Measurements from ENCODE around the gene GUCA2A.

GUCA2A gene

DNA sequence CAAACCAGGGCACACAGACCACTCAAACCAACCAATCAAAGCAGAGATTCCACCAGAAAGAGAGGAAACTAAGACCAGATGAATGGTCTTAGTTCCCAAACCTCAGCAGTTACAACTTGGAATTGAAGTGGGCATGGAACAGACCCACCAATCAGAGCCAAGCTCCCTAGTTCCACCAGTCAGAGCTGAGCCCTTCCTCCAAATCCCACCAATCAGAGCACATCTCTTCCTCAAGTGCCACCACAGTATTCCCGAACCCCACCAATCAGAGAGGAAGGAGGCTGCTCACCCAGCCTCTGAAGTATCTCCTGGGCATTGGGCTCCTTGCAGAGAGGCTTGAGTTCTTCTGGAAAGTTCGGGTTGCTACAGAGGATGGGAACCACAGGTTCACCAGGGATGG, 1.4 kb downstream of the GUCA2A start:
- CTCF ChIA-PET = interaction anchor here (1.8 kb wide), 1 partner anchor 10 kb away, joined by 4 read pairs; no protein-coding TSS in a partner anchor
- DNase-seq (ENCODE audit: extremely low spot score) = no peak
- POLR2A ChIA-PET = no interaction called here
- no peak for TF ChIP-seq LEF1 (IDR thresholded peaks at IDR 0.05; ENCODE audit: borderline replicate concordance)
- TF ChIP-seq HDGF (IDR thresholded peaks at IDR 0.05; ENCODE audit: borderline replicate concordance) = no peak
- no peak for TF ChIP-seq ZNF384 (IDR thresholded peaks at IDR 0.05)
- TF ChIP-seq SP1 (IDR thresholded peaks at IDR 0.05) = no peak
- TF ChIP-seq L3MBTL2 (conservative IDR thresholded peaks at IDR 0.05) = no peak
- no peak for TF ChIP-seq FOXM1 (IDR thresholded peaks at IDR 0.05; ENCODE audit: borderline replicate concordance)
- TF ChIP-seq NFRKB (IDR thresholded peaks at IDR 0.05) = no peak
- no peak for TF ChIP-seq ELF4 (IDR thresholded peaks at IDR 0.05)
- no peak for TF ChIP-seq BHLHE40 (IDR thresholded peaks at IDR 0.05; ENCODE audit: borderline replicate concordance)
- no peak for TF ChIP-seq ARNT (IDR thresholded peaks at IDR 0.05)
- TF ChIP-seq CTBP1 (IDR thresholded peaks at IDR 0.05; ENCODE audit: borderline replicate concordance) = no peak
- TF ChIP-seq TARDBP (IDR thresholded peaks at IDR 0.05) = no peak
- TF ChIP-seq FOXA1 (IDR thresholded peaks at IDR 0.05) = no peak
- no peak for TF ChIP-seq FOXK2 (IDR thresholded peaks at IDR 0.05)
- TF ChIP-seq, protein P1, sequence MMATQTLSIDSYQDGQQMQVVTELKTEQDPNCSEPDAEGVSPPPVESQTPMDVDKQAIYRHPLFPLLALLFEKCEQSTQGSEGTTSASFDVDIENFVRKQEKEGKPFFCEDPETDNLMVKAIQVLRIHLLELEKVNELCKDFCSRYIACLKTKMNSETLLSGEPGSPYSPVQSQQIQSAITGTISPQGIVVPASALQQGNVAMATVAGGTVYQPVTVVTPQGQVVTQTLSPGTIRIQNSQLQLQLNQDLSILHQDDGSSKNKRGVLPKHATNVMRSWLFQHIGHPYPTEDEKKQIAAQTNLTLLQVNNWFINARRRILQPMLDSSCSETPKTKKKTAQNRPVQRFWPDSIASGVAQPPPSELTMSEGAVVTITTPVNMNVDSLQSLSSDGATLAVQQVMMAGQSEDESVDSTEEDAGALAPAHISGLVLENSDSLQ (IDR thresholded peaks at IDR 0.05) = no peak
- no peak for TF ChIP-seq SUZ12 (IDR thresholded peaks at IDR 0.05)

DNA sequence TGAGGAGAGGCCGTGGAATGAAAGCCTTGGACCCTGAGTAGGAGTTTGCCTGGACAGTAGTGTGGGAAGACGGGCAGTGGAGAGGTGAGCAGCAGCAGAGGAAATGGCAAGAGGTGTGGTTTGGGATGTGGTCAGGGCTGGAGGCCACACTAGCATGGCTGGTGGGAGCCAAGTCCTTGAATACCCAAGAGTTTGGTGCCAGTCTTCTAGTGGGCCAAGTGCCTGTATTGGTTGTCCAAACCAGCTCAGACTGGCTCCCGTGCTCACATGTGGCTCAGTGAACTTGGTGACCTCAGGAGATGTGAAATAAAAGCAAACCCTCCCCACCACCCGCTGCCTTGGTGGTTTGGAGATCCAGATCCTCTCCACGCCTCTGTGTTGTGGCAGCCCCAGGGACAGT, 2.4 kb downstream of the GUCA2A start:
- DNase-seq (ENCODE audit: extremely low spot score) = no peak
- POLR2A ChIA-PET = no interaction called here
- TF ChIP-seq FOXM1 (IDR thresholded peaks at IDR 0.05; ENCODE audit: borderline replicate concordance) = no peak
- TF ChIP-seq, protein P1 (IDR thresholded peaks at IDR 0.05) = no peak
- TF ChIP-seq CTBP1 (IDR thresholded peaks at IDR 0.05; ENCODE audit: borderline replicate concordance) = no peak
- no peak for TF ChIP-seq BHLHE40 (IDR thresholded peaks at IDR 0.05; ENCODE audit: borderline replicate concordance)
- TF ChIP-seq LEF1 (IDR thresholded peaks at IDR 0.05; ENCODE audit: borderline replicate concordance) = no peak
- no peak for TF ChIP-seq FOXK2 (IDR thresholded peaks at IDR 0.05)
- CTCF ChIA-PET = interaction anchor here (1.8 kb wide), 1 partner anchor 11 kb away, joined by 4 read pairs; no protein-coding TSS in a partner anchor

DNA sequence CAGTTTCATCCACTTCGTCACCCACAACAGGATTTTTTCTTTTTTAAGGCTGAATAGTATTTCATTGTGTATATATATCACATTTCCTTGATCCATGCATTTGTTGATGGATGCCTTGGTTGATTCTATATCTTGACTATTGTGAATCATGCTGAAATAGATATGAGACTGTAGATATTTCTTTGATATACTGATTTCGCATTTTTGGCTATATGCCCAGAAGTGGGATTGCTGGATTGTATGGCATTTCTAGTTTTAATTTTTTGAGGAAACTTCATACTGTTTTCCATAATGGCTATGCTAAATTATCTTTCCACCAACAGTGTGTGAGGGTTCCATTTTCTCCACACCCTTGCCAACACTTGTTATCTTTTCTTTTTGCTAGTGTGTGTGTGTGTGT, 6.4 kb downstream of the GUCA2A start:
- no peak for TF ChIP-seq SP1 (IDR thresholded peaks at IDR 0.05)
- no peak for TF ChIP-seq FOXM1 (IDR thresholded peaks at IDR 0.05; ENCODE audit: borderline replicate concordance)
- CTCF ChIA-PET = interaction anchor here (1.1 kb wide), 1 partner anchor 346 kb away, joined by 3 read pairs; no protein-coding TSS in a partner anchor
- DNase-seq (ENCODE audit: extremely low spot score) = no peak
- POLR2A ChIA-PET = no interaction called here

DNA sequence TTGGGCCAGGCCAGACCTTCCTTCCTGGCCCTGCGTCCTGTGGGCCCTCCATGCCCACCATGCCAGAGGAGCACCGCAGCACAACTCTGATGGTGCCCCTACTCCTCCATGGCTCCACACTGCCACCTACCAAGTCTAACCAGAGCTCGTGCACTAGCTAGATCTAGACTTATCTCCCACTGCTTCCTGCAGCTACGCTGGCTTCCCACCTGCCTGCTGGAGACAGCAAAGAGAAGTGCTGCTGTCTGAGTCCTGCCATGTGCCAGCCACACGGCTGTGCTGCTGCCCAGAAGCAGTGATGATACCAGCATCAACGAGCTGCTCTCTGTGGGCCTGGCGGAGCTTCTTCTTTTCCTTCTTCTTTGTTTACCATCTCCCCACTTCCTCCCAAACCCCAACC, 6.9 kb downstream of the GUCA2A start:
- no peak for TF ChIP-seq L3MBTL2 (conservative IDR thresholded peaks at IDR 0.05)
- TF ChIP-seq CTBP1 (IDR thresholded peaks at IDR 0.05; ENCODE audit: borderline replicate concordance) = no peak
- no peak for TF ChIP-seq LEF1 (IDR thresholded peaks at IDR 0.05; ENCODE audit: borderline replicate concordance)
- TF ChIP-seq HDGF (IDR thresholded peaks at IDR 0.05; ENCODE audit: borderline replicate concordance) = no peak
- TF ChIP-seq SP1 (IDR thresholded peaks at IDR 0.05) = no peak
- TF ChIP-seq FOXM1 (IDR thresholded peaks at IDR 0.05; ENCODE audit: borderline replicate concordance) = no peak
- TF ChIP-seq FOXA1 (IDR thresholded peaks at IDR 0.05) = no peak
- TF ChIP-seq, protein P1 (IDR thresholded peaks at IDR 0.05) = no peak
- no peak for TF ChIP-seq ELF4 (IDR thresholded peaks at IDR 0.05)
- TF ChIP-seq ZNF384 (IDR thresholded peaks at IDR 0.05) = no peak
- no peak for TF ChIP-seq SUZ12 (IDR thresholded peaks at IDR 0.05)
- TF ChIP-seq FOXK2 (IDR thresholded peaks at IDR 0.05) = no peak
- TF ChIP-seq ARNT (IDR thresholded peaks at IDR 0.05) = no peak
- CTCF ChIA-PET = interaction anchor here (1.1 kb wide), 1 partner anchor 346 kb away, joined by 3 read pairs; no protein-coding TSS in a partner anchor
- POLR2A ChIA-PET = no interaction called here
- DNase-seq (ENCODE audit: extremely low spot score) = no peak

DNA sequence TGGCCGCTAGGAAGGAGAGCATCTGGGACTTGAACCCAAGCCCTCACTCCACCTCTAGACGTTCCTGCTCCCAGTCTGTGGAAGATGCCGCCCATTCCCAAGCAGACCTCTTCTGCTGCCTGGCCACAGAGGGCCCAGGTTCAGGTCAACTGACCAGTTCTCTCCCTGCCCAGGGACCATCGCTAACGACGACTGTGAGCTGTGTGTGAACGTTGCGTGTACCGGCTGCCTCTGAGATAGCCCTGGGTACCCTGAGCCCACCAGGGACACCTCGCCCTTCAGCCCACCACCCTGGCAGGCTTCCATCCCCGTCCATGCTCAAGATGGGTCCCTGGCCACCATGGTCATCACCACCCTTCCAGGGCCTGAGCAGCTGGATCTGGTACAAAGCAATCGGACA, 9.2 kb downstream of the GUCA2A start:
- ChIA-PET POLR2A (no interaction called here), CTCF (no interaction called here)
- DNase-seq (ENCODE audit: extremely low spot score) = no peak
- no peak for TF ChIP-seq FOXK2 (IDR thresholded peaks at IDR 0.05)
- TF ChIP-seq SUZ12 (IDR thresholded peaks at IDR 0.05) = no peak
- TF ChIP-seq LEF1 (IDR thresholded peaks at IDR 0.05; ENCODE audit: borderline replicate concordance) = no peak
- TF ChIP-seq NFRKB (IDR thresholded peaks at IDR 0.05) = no peak
- no peak for TF ChIP-seq FOXM1 (IDR thresholded peaks at IDR 0.05; ENCODE audit: borderline replicate concordance)
- TF ChIP-seq TARDBP (IDR thresholded peaks at IDR 0.05) = no peak
- TF ChIP-seq ELF4 (IDR thresholded peaks at IDR 0.05) = no peak
- TF ChIP-seq FOXA1 (IDR thresholded peaks at IDR 0.05) = no peak
- TF ChIP-seq, protein P1 (IDR thresholded peaks at IDR 0.05) = no peak
- TF ChIP-seq ARNT (IDR thresholded peaks at IDR 0.05) = no peak
- TF ChIP-seq SP1 (IDR thresholded peaks at IDR 0.05) = no peak
- no peak for TF ChIP-seq L3MBTL2 (conservative IDR thresholded peaks at IDR 0.05)
- no peak for TF ChIP-seq ZNF384 (IDR thresholded peaks at IDR 0.05)
- TF ChIP-seq HDGF (IDR thresholded peaks at IDR 0.05; ENCODE audit: borderline replicate concordance) = no peak

DNA sequence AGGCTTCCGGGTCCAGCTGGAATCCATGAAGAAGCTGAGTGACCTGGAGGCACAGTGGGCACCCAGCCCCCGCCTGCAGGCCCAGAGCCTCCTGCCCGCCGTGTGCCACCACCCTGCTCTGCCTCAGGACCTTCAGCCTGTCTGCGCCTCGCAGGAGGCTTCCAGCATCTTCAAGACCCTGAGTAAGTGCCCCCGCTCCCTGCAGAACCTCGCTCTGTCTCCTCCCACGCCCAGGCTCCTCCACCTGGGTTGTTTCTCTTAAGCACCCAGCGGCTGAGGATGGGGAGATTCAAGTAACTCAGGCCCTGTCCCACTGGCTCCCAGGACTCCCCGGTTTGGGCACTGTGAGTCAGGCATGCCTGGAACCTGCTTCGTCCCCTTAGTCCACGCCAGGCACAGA, 9.9 kb downstream of the GUCA2A start:
- no peak for DNase-seq (ENCODE audit: extremely low spot score)
- ChIA-PET POLR2A (no interaction called here), CTCF (interaction anchor here (1.4 kb wide), 1 partner anchor 19 kb away, joined by 4 read pairs; no protein-coding TSS in a partner anchor)
- no peak for TF ChIP-seq SUZ12 (IDR thresholded peaks at IDR 0.05)
- no peak for TF ChIP-seq FOXK2 (IDR thresholded peaks at IDR 0.05)
- TF ChIP-seq ELF4 (IDR thresholded peaks at IDR 0.05) = no peak
- TF ChIP-seq BHLHE40 (IDR thresholded peaks at IDR 0.05; ENCODE audit: borderline replicate concordance) = no peak
- no peak for TF ChIP-seq L3MBTL2 (conservative IDR thresholded peaks at IDR 0.05)
- TF ChIP-seq TARDBP (IDR thresholded peaks at IDR 0.05) = no peak
- TF ChIP-seq FOXM1 (IDR thresholded peaks at IDR 0.05; ENCODE audit: borderline replicate concordance) = no peak
- TF ChIP-seq NFRKB (IDR thresholded peaks at IDR 0.05) = no peak
- no peak for TF ChIP-seq SP1 (IDR thresholded peaks at IDR 0.05)
- TF ChIP-seq ARNT (IDR thresholded peaks at IDR 0.05) = no peak
